MM.1S (cell line): ENCODE measurements around the gene ARHGAP45.

ENCODE experiments used
- CTCF ChIP-seq: fragments of 300-600 bp; sonication (generic); IDR thresholded peaks from 2 replicates; pipeline ENCODE4 v1.5.1; 2016; ENCODE audit warnings: antibody characterized with exemption, low read length, mixed read lengths
- EZH2 ChIP-seq: fragments of 300-600 bp; sonication (generic); optimal IDR thresholded peaks from 2 replicates; pipeline ENCODE3; 2017; ENCODE audit warnings: low read depth, mild to moderate bottlenecking, antibody characterized with exemption, low read length, mixed read lengths

- TF ChIP-seq CTCF (no peak), EZH2 (no peak)
Observed at GRCh38 chr19:1046117-1046626, 20.8 kb upstream of the ARHGAP45 start.
